ENCODE results near the gene DFFB.

DFFB gene

GRCh38 chr1:3876716-3877115 lies 19.4 kb downstream of the DFFB start:
- no peak for DNase-seq

- no peak for DNase-seq
Measured at GRCh38 chr1:3879099-3879498, 21.8 kb downstream of the DFFB start.

- no peak for DNase-seq
Measured at GRCh38 chr1:3879787-3880428, 22.6 kb downstream of the DFFB start.

GRCh38 chr1:3880429-3881192 lies 23.3 kb downstream of the DFFB start:
- DNase-seq, result no peak

GRCh38 chr1:3881193-3881480 lies 23.9 kb downstream of the DFFB start:
- no peak for DNase-seq

- DNase-seq, result no peak
Measured at GRCh38 chr1:3883194-3883925, 26.1 kb downstream of the DFFB start.

- no peak for DNase-seq
Measured at GRCh38 chr1:3884966-3885365, 27.7 kb downstream of the DFFB start.

- DNase-seq, result no peak
Measured at GRCh38 chr1:3885611-3886010, 28.3 kb downstream of the DFFB start.

- DNase-seq, result no peak
Measured at GRCh38 chr1:3886106-3886670, 28.9 kb downstream of the DFFB start.

- no peak for DNase-seq
Measured at GRCh38 chr1:3886691-3887090, 29.4 kb downstream of the DFFB start.

- DNase-seq, result no peak
Measured at GRCh38 chr1:3888301-3888700, 31.0 kb downstream of the DFFB start.

GRCh38 chr1:3889936-3890335 lies 32.7 kb downstream of the DFFB start:
- DNase-seq, result no peak

GRCh38 chr1:3890389-3891328 lies 33.4 kb downstream of the DFFB start:
- no peak for DNase-seq

- DNase-seq, result no peak
Measured at GRCh38 chr1:3891329-3891865, 34.1 kb downstream of the DFFB start.

GRCh38 chr1:3892748-3893147 lies 35.5 kb downstream of the DFFB start:
- no peak for DNase-seq

- no peak for DNase-seq
Measured at GRCh38 chr1:3893190-3893589, 35.9 kb downstream of the DFFB start.

GRCh38 chr1:3894626-3895278 lies 37.5 kb downstream of the DFFB start:
- no peak for DNase-seq

- DNase-seq, result no peak
Measured at GRCh38 chr1:3895279-3895950, 38.1 kb downstream of the DFFB start.

GRCh38 chr1:3895951-3896325 lies 38.7 kb downstream of the DFFB start:
- DNase-seq, result no peak

GRCh38 chr1:3896396-3897000 lies 39.2 kb downstream of the DFFB start:
- no peak for DNase-seq

- no peak for DNase-seq
Measured at GRCh38 chr1:3898475-3898735, 41.1 kb downstream of the DFFB start.
